Keratinocyte (primary cell): Measurements from ENCODE around the gene RGS2. TPM values are rescaled to one million over a fixed set of nuclear protein-coding genes. Genes with fewer than 3 reads are reported as not detected.

Experiments
- DNase-seq: peaks from one replicate; pipeline ENCODE4 v3.0.0-alpha.2; 2011; ENCODE audit warnings: low read depth, missing footprints, low spot score
- FAIRE-seq: peaks from 2 replicates; lab custom pipeline; 2011; peaks lifted over from hg19 to GRCh38; lab: Jason Lieb, UNC
- H2AFZ ChIP-seq: 2 replicates; pipeline ENCODE4 v1.6.0; 2012; ENCODE audit warnings: low read length, control low read depth, inconsistent platforms; ENCODE audit not compliant: control insufficient read depth
- H3K27ac ChIP-seq: 2 replicates; pipeline ENCODE4 v1.5.1; 2011; ENCODE audit warnings: low read length; ENCODE audit not compliant: control insufficient read depth, insufficient read depth
- H3K27me3 ChIP-seq: 3 replicates; pipeline ENCODE4 v1.6.0; 2011; ENCODE audit warnings: low read length; ENCODE audit not compliant: control insufficient read depth, insufficient read depth; ENCODE audit errors: extremely low read depth
- H3K36me3 ChIP-seq, 2 experiments: 2 replicates in 1 of 2; 3 replicates in 1 of 2; pipeline ENCODE4 v1.5.1; 2011; ENCODE audit warnings: low read length in 2 of 2, mild to moderate bottlenecking in 1 of 2; ENCODE audit not compliant: control insufficient read depth in 2 of 2, insufficient read depth in 2 of 2; ENCODE audit errors: extremely low read depth in 1 of 2
- H3K4me1 ChIP-seq: 3 replicates; pipeline ENCODE4 v1.5.1; 2011; ENCODE audit warnings: low read length; ENCODE audit not compliant: control insufficient read depth, insufficient read depth; ENCODE audit errors: extremely low read depth
- H3K4me2 ChIP-seq: 3 replicates; pipeline ENCODE4 v1.6.0; 2011; ENCODE audit warnings: low read depth, low read length; ENCODE audit not compliant: control insufficient read depth, insufficient read depth; ENCODE audit errors: extremely low read depth
- H3K4me3 ChIP-seq, 3 experiments: fragments of 200-600 bp in 1 of 3; sonication (generic) in 1 of 3; 2 replicates in 2 of 3; 3 replicates in 1 of 3; pipeline ENCODE4 v1.5.1; 2011 to 2016; ENCODE audit warnings: low read length in 3 of 3, mild to moderate bottlenecking in 3 of 3, control low read depth in 2 of 3, inconsistent platforms in 1 of 3, low read depth in 1 of 3, mixed read lengths in 1 of 3, mixed run types in 1 of 3, moderate library complexity in 1 of 3; ENCODE audit not compliant: control insufficient read depth in 2 of 3, insufficient read depth in 2 of 3; ENCODE audit errors: extremely low read depth in 1 of 3
- H3K79me2 ChIP-seq: 2 replicates; pipeline ENCODE4 v1.6.0; 2012; ENCODE audit warnings: low read length; ENCODE audit not compliant: control insufficient read depth, insufficient read depth
- H3K9ac ChIP-seq: 3 replicates; pipeline ENCODE4 v1.6.0; 2011; ENCODE audit warnings: low read length; ENCODE audit not compliant: control insufficient read depth, insufficient read depth; ENCODE audit errors: extremely low read depth
- H3K9me1 ChIP-seq: 3 replicates; pipeline ENCODE4 v1.6.0; 2011; ENCODE audit warnings: low read length; ENCODE audit not compliant: control insufficient read depth, insufficient read depth; ENCODE audit errors: extremely low read depth
- H3K9me3 ChIP-seq: 2 replicates; pipeline ENCODE4 v1.5.1; 2012; ENCODE audit warnings: low read depth, low read length; ENCODE audit not compliant: control insufficient read depth
- H4K20me1 ChIP-seq: 3 replicates; pipeline ENCODE4 v1.6.0; 2011; ENCODE audit warnings: low read length; ENCODE audit not compliant: control insufficient read depth, insufficient read depth; ENCODE audit errors: extremely low read depth
- CTCF ChIP-seq, 3 experiments: IDR thresholded peaks in 1 of 3; conservative IDR thresholded peaks in 1 of 3; optimal IDR thresholded peaks in 1 of 3; 2 replicates in 2 of 3; 3 replicates in 1 of 3; pipeline versions ENCODE3 to v1.5.1; 2011; ENCODE audit warnings: low read length in 3 of 3, mild to moderate bottlenecking in 3 of 3, moderate library complexity in 2 of 3, control low read depth in 1 of 3, inconsistent platforms in 1 of 3; ENCODE audit not compliant: insufficient read depth in 2 of 3; ENCODE audit errors: extremely low read depth in 1 of 3
- EZH2 ChIP-seq: IDR thresholded peaks from one replicate; pipeline ENCODE4 v1.6.1; 2012; ENCODE audit warnings: inconsistent platforms, mild to moderate bottlenecking, low read length, moderate library complexity
- dilution Hi-C: fragments of 300-500 bp; cut with MboI; formaldehyde crosslinking; loops from one replicate; pipeline ENCODE4 v1.7.0; 2020; ENCODE audit warnings: low sequenced_read_pairs; ENCODE audit not compliant: extremely low pct_ligation_motif_present
- polyA plus RNA-seq, 5 experiments: library from polyadenylated mRNA; depleted of rRNA in 3 of 5; stranded (reverse) in 3 of 5; stranded (forward) in 1 of 5; unstranded in 1 of 5; fragments of >200 nt; gene quantifications; 1 replicate in 1 of 5; 2 replicates in 3 of 5; 3 replicates in 1 of 5; pipeline versions ENCODE4 v1.2.1 to v1.2.3, GENCODE V29; 2011 to 2012; ENCODE audit warnings: missing spikeins in 2 of 5, low read depth in 1 of 5, low replicate concordance in 1 of 5

RGS2 gene
- polyA plus RNA-seq, 1 donor (not counting 4 experiments of a cell fraction or from before 2014, with no cell fraction given) = 128 TPM

DNA sequence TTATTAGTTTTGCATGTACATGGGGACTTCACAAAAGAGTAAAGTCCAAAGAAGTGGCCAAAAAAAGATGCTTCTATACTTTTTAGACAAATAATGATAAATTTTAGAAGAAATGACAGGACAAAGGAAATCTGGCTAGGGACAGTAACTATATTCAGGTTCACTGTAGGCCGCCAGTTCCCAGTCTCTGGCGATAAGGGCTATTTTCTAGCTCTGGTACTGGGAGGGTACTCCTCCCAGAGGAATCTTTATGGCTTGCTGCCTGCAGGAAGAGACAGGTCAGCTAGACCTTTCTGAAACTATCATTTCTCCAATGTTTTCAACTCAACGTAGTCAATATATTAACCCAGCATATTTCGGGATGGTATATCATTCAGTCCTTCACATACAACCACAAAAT, 37.5 kb upstream of the RGS2 start:
- FAIRE-seq = no peak
- dilution Hi-C loops = no loop called here
- no peak overlapping the region for H3K4me3 ChIP-seq
- H3K27ac ChIP-seq = no peak overlapping the region
- no peaks in the 10 kb centered on the region for H4K20me1 ChIP-seq
- H2AFZ ChIP-seq = no peak overlapping the region
- H3K9me1 ChIP-seq = no peaks in the 10 kb centered on the region
- no peaks in the 10 kb centered on the region for H3K9me3 ChIP-seq
- peaks cover 2% of the 10 kb centered on the region for H3K4me1 ChIP-seq
- TF ChIP-seq CTCF (optimal IDR thresholded peaks at IDR 0.05 in 1 of 3, IDR thresholded peaks at IDR 0.05 in 1 of 3, conservative IDR thresholded peaks at IDR 0.05 in 1 of 3; ENCODE audit: extremely low read depth in 1 of 3, insufficient read depth in 2 of 3, low read length in 3 of 3) = no peak
- TF ChIP-seq EZH2 = no peak
- DNase-seq = no peak
- H3K27me3 ChIP-seq = no peaks in the 10 kb centered on the region
- no peak overlapping the region for H3K4me2 ChIP-seq
- no peaks in the 10 kb centered on the region for H3K79me2 ChIP-seq
- H3K36me3 ChIP-seq = no peaks in the 10 kb centered on the region
- no peak overlapping the region for H3K9ac ChIP-seq

GRCh38 chr1:192775631-192776030, 33.2 kb upstream of the RGS2 start:
- no peak for FAIRE-seq

More at GRCh38 chr1:192775631-192776030, 33.2 kb upstream of the RGS2 start:
- H3K27me3 ChIP-seq = no peaks in the 10 kb centered on the region
- H3K4me1 ChIP-seq = peaks cover 11% of the 10 kb centered on the region
- no peaks in the 10 kb centered on the region for H3K79me2 ChIP-seq
- no peaks in the 10 kb centered on the region for H3K36me3 ChIP-seq
- DNase-seq = no peak
- dilution Hi-C loops = no loop called here
- H2AFZ ChIP-seq = no peak overlapping the region
- no peak overlapping the region for H3K4me3 ChIP-seq
- no peak overlapping the region for H3K27ac ChIP-seq
- no peaks in the 10 kb centered on the region for H3K9me3 ChIP-seq
- no peaks in the 10 kb centered on the region for H3K9me1 ChIP-seq
- H4K20me1 ChIP-seq = no peaks in the 10 kb centered on the region
- no peak overlapping the region for H3K4me2 ChIP-seq
- no peak for TF ChIP-seq CTCF (optimal IDR thresholded peaks at IDR 0.05 in 1 of 3, IDR thresholded peaks at IDR 0.05 in 1 of 3, conservative IDR thresholded peaks at IDR 0.05 in 1 of 3; ENCODE audit: extremely low read depth in 1 of 3, insufficient read depth in 2 of 3, low read length in 3 of 3)
- TF ChIP-seq EZH2 = no peak
- H3K9ac ChIP-seq = no peak overlapping the region
